ENCODE measurements around the gene PYGO2. TPM values are rescaled to one million over a fixed set of nuclear protein-coding genes. Genes with fewer than 3 reads are reported as not detected.

Gene PYGO2
- total RNA-seq, 2 experiments from 2014 or later = 44.3 to 47.3 TPM

DNA sequence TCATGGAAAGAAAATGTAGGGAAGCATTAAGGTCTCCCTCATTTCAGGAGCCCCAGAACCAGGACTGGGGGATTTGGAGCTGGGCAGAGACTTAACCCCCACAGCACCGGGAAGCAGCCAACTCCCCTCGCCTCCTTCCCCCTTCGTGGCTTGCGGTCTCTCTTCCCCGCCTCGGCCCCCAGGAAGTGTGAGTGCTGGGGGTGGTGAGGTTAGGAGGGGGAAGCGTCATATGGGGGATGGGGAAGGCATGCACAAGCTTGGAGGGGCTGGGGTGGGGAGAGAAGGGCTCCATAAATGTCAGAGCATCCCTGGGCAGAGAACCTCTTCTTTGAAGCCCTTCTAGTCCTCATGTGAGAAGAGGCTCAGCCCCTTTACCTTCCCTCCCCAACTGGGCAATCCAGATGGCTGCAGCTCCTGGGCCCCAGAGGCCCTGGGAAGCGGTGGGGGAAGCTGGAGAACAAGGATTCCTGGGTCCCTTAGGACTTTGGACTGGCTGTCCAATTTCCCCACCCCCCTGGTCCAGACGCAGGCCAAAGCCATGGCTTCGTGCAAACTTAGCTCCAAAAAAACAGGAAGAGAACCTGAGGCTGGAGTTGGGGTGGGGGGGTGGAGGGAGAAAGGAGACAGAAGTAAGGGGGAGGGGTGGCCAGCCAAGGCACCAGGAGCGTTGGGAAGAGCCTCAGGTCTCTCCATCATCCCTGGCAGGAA is 48.8 kb upstream of the PYGO2 start:
- Histone ChIP-seq H3K4me3 (ENCODE audit: low read depth, low read length, poor library complexity, severe bottlenecking) (no peak overlapping the region), H3K9me3 (ENCODE audit: low read length) (no peaks in the 10 kb centered on the region), H4K20me1 (ENCODE audit: insufficient read depth, low read length) (no peaks in the 10 kb centered on the region), H3K4me1 (ENCODE audit: insufficient read depth, low read length, poor library complexity, severe bottlenecking) (peaks cover 80% of the 10 kb centered on the region), H3K4me2 (ENCODE audit: low read length) (no peak overlapping the region), H3K79me2 (ENCODE audit: insufficient read depth, low read depth, low read length) (no peaks in the 10 kb centered on the region), H3K36me3 (ENCODE audit: insufficient read depth, low read length) (peaks cover 8% of the 10 kb centered on the region; the same call in 1 of the 2 replicates), H2AFZ (ENCODE audit: low read length) (no peak overlapping the region), H3K9me2 (ENCODE audit: insufficient read depth, low read length) (no peaks in the 10 kb centered on the region), H3K27ac (ENCODE audit: low read depth, low read length, poor library complexity, severe bottlenecking) (no peak overlapping the region)
- CTCF ChIA-PET (ENCODE audit: unreplicated experiment) = no interaction called here
- TF ChIP-seq, protein P1, sequence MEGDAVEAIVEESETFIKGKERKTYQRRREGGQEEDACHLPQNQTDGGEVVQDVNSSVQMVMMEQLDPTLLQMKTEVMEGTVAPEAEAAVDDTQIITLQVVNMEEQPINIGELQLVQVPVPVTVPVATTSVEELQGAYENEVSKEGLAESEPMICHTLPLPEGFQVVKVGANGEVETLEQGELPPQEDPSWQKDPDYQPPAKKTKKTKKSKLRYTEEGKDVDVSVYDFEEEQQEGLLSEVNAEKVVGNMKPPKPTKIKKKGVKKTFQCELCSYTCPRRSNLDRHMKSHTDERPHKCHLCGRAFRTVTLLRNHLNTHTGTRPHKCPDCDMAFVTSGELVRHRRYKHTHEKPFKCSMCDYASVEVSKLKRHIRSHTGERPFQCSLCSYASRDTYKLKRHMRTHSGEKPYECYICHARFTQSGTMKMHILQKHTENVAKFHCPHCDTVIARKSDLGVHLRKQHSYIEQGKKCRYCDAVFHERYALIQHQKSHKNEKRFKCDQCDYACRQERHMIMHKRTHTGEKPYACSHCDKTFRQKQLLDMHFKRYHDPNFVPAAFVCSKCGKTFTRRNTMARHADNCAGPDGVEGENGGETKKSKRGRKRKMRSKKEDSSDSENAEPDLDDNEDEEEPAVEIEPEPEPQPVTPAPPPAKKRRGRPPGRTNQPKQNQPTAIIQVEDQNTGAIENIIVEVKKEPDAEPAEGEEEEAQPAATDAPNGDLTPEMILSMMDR (conservative IDR thresholded peaks at IDR 0.05; ENCODE audit: low read length) = no peak
- TF ChIP-seq EZH2phosphoT487 (IDR thresholded peaks at IDR 0.05; ENCODE audit: borderline replicate concordance, low read depth, low read length) = no peak
- POLR2A ChIA-PET = interaction anchor here (0.6 kb wide), 1 partner anchor 213 kb away, joined by 3 read pairs; no protein-coding TSS in a partner anchor
- no TSS peak for BruUV-seq (replicated peaks)
- intact Hi-C loops (cut with micrococcal nuclease; ENCODE audit: unreplicated experiment) = no loop called here
- DNase-seq (ENCODE audit: low spot score) = no peak

DNA sequence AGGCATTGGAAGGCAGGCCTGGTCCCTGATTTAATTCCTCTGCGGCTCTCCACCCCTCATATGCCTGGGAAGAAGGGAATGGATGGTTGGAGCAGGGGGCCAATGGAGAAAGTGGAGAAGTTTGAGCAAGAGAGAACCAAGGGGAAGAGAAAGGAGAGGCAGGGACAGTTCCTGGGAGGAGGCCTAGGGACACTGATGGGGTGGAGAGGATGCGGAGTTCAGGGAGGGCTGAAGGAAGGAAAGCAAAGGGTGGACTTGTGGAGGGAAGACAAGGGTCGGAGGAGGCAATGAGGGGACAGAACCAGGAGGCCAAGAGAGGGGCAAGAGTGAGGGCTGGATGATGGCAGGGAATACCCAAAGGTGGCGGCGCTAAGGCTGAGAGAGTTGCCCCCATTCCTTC is 48.2 kb upstream of the PYGO2 start:
- TF ChIP-seq EZH2phosphoT487 (IDR thresholded peaks at IDR 0.05; ENCODE audit: borderline replicate concordance, low read depth, low read length) = no peak
- TF ChIP-seq, protein P1 (conservative IDR thresholded peaks at IDR 0.05; ENCODE audit: low read length) = no peak

DNA sequence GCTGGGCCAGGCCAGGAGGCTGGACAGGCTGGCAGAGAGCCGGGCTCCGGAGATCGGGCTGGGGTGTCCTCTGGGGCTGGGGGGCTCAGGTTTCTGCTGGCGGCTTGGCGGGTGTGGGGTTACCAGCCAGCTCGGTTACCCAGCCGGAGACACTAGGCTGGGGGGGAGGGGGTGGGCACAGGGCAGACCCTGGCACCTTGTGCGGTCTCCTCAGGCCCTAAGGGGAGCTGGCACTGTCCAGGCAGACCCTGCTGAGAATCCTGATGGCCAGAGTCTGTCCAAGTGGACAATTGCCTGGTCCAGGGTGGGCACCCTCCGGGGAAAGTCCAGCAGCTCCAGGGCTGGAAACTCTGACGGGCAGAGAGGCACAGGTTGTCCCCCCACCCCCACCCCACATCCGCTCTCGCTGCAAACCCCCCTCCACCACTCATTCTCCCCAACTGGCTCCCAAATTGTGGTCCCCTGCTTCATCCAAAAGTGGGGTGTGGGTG is 47.7 kb upstream of the PYGO2 start:
- CTCF ChIA-PET (ENCODE audit: unreplicated experiment) = no interaction called here
- Histone ChIP-seq H3K9me2 (ENCODE audit: insufficient read depth, low read length) (no peaks in the 10 kb centered on the region), H2AFZ (ENCODE audit: low read length) (no peak overlapping the region), H3K79me2 (ENCODE audit: insufficient read depth, low read depth, low read length) (no peaks in the 10 kb centered on the region), H3K36me3 (ENCODE audit: insufficient read depth, low read length) (no peaks in the 10 kb centered on the region), H4K20me1 (ENCODE audit: insufficient read depth, low read length) (no peaks in the 10 kb centered on the region), H3K4me1 (ENCODE audit: insufficient read depth, low read length, poor library complexity, severe bottlenecking) (peaks cover 81% of the 10 kb centered on the region), H3K4me2 (ENCODE audit: low read length) (no peak overlapping the region), H3K9me3 (ENCODE audit: low read length) (no peaks in the 10 kb centered on the region), H3K27ac (ENCODE audit: low read depth, low read length, poor library complexity, severe bottlenecking) (no peak overlapping the region), H3K4me3 (ENCODE audit: low read depth, low read length, poor library complexity, severe bottlenecking) (no peak overlapping the region)
- POLR2A ChIA-PET = no interaction called here
- TF ChIP-seq, protein P1 (conservative IDR thresholded peaks at IDR 0.05; ENCODE audit: low read length) = no peak
- TF ChIP-seq EZH2phosphoT487 (IDR thresholded peaks at IDR 0.05; ENCODE audit: borderline replicate concordance, low read depth, low read length) = no peak
- DNase-seq (ENCODE audit: low spot score) = no peak
- intact Hi-C loops (cut with micrococcal nuclease; ENCODE audit: unreplicated experiment) = no loop called here
- BruUV-seq (replicated peaks) = no TSS peak

More for the DNA sequence above, 48.2 kb upstream of the PYGO2 start:
- H3K9me2 ChIP-seq (ENCODE audit: insufficient read depth, low read length) = no peaks in the 10 kb centered on the region
- no TSS peak for BruUV-seq (replicated peaks)
- no peak overlapping the region for H3K27ac ChIP-seq (ENCODE audit: low read depth, low read length, poor library complexity, severe bottlenecking)
- CTCF ChIA-PET (ENCODE audit: unreplicated experiment) = no interaction called here
- no peak overlapping the region for H3K4me2 ChIP-seq (ENCODE audit: low read length)
- no peak overlapping the region for H2AFZ ChIP-seq (ENCODE audit: low read length)
- no peak for DNase-seq (ENCODE audit: low spot score)
- intact Hi-C loops (cut with micrococcal nuclease; ENCODE audit: unreplicated experiment) = no loop called here
- H3K36me3 ChIP-seq (ENCODE audit: insufficient read depth, low read length) = peaks cover 1% of the 10 kb centered on the region; the same call in 1 of the 2 replicates
- no peaks in the 10 kb centered on the region for H3K9me3 ChIP-seq (ENCODE audit: low read length)
- no peaks in the 10 kb centered on the region for H4K20me1 ChIP-seq (ENCODE audit: insufficient read depth, low read length)
- POLR2A ChIA-PET = no interaction called here
- H3K4me3 ChIP-seq (ENCODE audit: low read depth, low read length, poor library complexity, severe bottlenecking) = no peak overlapping the region
- H3K79me2 ChIP-seq (ENCODE audit: insufficient read depth, low read depth, low read length) = no peaks in the 10 kb centered on the region
- H3K4me1 ChIP-seq (ENCODE audit: insufficient read depth, low read length, poor library complexity, severe bottlenecking) = peaks cover 81% of the 10 kb centered on the region
